Erythroblast (primary cell): ENCODE data around the gene FOXC1.

Experiments
- GATA1 ChIP-seq: IDR thresholded peaks from 2 replicates; pipeline ENCODE4 v1.6.1; 2011; ENCODE audit warnings: low read depth, mild to moderate bottlenecking, control low read depth, low read length, moderate library complexity
- POLR2A ChIP-seq: IDR thresholded peaks from 2 replicates; pipeline ENCODE4 v1.6.1; 2011; ENCODE audit warnings: mild to moderate bottlenecking, low read length

GRCh38 chr6:1614448-1615150 lies 4.9 kb downstream of the FOXC1 start:
- TF ChIP-seq POLR2A (no peak), GATA1 (no peak)
